HG03103 (cell line): ENCODE results near the gene ZNF160.

Experiments
- ATAC-seq: cut with Tn5 transposase; IDR thresholded peaks from one replicate; pipeline ENCODE4 v1.9.1; 2021; ENCODE audit warnings: low read depth; ENCODE audit not compliant: unreplicated experiment

Gene ZNF160

DNA sequence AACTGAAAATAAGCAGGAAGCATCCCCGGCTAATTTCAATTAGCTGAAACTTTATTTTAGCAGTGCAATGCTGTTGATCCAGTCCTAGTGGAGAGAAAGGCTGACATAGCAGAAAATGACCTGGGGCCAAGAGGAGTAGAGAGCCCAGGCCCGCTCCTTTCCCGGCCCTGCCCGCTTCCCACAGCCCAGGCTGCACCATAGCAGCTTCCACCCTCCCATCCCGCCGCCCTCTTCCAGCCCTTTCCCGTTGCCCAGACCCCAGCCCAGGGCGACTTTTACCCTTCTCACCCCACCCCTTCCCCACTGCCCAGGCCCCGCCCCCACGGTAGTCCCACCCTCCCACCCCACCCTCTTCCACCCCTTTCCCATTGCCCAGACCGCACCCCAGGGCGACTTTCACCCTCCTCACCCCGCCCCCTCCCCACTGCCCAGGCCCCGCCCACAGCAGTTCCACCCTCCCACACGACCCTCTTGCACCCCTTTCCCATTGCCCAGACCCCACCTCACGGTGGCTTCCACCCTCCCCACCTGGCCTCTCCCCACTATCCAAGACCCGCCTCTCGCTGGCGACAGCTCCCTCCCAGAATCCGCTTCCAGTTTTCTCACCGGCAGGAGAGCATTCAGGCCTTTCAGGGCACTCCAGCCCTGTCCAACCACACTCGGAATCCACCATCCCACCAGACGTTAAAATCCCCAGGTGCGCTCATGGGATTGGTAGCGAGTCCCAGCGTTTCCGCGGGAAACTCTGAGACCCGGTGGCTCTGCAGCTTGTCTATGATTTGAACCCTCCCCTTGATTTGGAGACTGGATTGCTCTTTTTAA lies 8.3 kb downstream of the ZNF160 start:
- no peak for ATAC-seq

DNA sequence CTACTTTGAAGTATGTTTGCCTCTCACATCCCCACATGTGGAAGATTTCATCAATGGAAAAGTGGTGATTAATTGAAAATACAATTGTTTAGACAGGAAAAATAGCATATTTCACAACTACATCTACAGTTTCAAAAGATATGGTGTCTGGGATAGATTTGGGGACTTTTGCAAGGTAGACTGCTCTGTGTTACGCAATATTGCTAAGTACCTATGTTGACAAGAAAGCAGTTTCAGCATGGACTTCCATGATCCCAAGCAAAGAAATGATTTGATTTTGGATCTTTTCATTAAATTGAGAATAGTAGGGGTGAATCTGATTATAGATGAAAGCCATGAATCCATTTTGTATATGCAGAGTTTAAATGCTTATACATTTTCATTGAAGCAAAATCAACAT lies 10.5 kb downstream of the ZNF160 start:
- no peak for ATAC-seq

GRCh38 chr19:53091413-53092254 lies 11.6 kb downstream of the ZNF160 start:
- no peak for ATAC-seq

DNA sequence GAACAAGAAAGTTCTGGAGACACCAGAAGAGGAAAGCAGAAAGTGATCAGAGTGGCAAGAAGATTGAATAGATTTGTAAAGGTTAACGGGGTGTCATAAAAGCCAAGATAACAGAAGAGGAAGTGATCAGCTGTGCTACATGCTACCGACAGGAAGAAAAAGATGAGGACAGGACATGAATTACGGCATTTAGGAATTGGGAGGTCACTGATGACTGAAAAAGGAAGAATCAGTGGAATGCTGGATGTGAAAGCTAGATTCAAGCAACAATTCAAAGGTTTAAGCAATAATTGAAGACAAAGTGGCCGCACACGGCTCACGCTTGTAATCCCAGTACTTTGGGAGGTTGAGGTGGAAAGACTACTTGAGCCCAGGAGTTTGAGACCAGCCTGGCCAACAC lies 15.1 kb downstream of the ZNF160 start:
- ATAC-seq = no peak

- no peak for ATAC-seq
Observed at GRCh38 chr19:53086949-53087348, 16.3 kb downstream of the ZNF160 start.

DNA sequence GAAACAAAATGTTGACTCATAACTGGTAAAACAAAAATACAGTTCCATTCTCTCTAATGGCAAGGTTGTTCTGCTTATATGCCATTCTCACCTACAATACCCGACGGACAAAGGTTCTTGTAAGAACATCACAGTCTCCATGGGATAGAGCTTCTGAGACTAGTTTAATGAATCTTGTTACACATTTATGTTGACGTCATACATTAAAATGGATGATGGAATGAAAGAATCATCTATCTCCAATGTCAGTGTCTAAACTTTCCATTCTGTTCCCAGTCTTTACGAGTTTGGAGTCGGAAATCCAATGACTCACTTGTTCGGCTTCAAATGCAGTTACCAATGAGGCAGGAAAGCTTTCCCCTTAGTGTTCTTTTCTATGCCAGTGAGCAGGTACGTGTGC lies 17.7 kb downstream of the ZNF160 start:
- no peak for ATAC-seq

- ATAC-seq = no peak
Observed at GRCh38 chr19:53082929-53083328, 20.3 kb downstream of the ZNF160 start.

DNA sequence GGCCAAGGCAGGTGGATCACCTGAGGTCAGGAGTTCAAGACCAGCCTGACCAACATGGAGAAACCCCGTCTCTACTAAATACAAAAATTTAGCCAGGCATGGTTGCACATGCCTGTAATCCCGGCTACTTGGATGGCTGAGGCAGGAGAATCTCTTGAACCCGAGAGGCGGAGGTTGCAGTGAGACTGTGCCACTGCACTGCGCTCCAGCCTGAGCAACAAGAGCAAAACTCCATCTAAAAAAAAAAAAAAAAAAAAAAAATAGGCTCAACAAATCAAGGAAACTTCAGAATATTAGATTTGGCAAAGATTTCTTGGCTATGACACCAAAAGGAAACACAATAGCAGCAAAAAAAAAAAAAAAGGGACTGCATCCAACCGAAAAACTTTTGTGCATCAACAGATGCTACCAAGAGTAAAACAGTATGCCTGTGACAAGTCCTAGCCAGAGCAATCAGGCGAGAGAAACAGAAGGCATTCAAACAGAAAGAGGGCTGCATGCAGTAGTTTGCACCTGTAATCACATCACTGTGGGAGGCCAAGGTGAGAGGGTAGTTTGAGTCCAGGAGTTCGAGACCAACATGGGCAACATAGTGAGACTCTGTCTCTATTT lies 23.8 kb downstream of the ZNF160 start:
- ATAC-seq = no peak

GRCh38 chr19:53078668-53079067 lies 24.6 kb downstream of the ZNF160 start:
- ATAC-seq = no peak

DNA sequence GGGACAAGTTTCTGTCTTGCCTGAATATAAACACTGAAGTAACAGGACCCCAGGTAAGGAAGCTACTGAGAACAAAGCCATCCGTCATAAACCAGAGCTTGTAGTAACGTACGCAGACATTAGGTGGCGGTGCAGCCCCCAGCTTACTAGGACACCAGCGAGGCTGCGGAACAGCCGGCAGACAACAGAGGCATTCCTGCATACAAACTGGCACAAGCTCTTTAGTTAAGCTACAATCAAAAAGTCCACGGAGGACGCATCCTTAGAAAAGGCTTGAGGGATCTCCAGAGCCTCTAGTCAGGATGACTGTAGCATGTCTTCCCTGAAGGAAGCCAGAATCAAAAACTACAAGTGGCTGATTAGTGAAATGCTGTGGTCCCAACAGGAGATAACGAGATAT lies 26.2 kb downstream of the ZNF160 start:
- ATAC-seq = no peak

DNA sequence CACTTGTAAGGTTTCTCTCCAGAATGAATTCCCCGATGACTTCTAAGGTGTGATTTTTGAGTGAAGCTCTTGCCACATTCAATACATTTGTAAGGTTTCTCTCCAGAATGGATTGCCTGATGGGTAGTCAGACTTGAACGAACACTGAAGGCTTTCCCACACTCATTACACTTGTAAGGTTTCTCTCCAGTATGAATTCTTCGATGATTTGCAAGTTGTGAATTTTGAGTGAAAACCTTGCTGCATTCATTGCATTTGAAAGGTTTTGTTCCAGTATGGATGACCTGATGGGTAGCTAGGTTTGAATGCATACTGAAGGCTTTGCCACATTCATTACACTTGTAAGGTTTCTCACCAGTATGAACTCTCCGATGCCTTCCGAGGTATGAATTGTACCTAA lies 34.4 kb downstream of the ZNF160 start:
- no peak for ATAC-seq

- no peak for ATAC-seq
Observed at GRCh38 chr19:53068199-53068598, 35.0 kb downstream of the ZNF160 start.

GRCh38 chr19:53057904-53058580 lies 45.2 kb downstream of the ZNF160 start:
- no peak for ATAC-seq

DNA sequence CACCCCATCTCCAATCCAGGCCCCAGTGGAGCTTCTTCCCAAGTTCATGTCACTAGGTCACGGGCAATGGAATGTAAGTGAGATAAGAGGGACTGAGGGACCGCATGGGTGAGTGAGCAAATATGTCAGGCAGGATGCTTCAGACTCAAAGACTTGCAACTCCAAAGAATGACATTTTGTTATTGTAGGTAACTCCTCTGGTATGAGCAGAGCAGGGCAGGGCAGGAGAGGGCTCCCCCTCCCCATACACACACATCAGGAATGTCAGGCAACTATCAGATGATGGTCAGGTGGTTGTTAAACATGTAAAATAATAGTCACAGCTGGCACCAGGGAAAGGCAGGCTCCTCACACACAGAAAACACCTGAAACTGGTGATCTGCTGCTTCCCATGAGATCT lies 48.1 kb downstream of the ZNF160 start:
- no peak for ATAC-seq

- no peak for ATAC-seq
Observed at GRCh38 chr19:53047379-53047778, 55.8 kb downstream of the ZNF160 start.

DNA sequence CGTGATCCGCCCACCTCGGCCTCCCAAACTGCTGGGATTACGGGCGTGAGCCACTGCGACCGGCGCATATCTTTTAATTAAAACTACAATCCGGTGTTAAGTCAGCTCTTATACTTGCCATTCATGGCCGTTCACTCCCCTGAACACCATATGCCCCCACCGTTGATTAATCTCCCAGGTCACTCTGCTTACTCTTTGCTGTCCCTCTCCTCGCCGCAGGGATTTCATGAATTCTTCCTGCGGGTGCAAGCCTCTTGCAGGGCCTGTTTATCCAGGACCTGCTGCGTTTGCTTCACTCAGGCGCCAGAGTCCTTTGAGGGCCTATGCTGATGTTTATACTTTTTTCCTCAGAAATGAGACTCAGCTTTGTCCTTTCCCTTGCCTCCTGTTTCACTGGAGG lies 57.7 kb downstream of the ZNF160 start:
- no peak for ATAC-seq

DNA sequence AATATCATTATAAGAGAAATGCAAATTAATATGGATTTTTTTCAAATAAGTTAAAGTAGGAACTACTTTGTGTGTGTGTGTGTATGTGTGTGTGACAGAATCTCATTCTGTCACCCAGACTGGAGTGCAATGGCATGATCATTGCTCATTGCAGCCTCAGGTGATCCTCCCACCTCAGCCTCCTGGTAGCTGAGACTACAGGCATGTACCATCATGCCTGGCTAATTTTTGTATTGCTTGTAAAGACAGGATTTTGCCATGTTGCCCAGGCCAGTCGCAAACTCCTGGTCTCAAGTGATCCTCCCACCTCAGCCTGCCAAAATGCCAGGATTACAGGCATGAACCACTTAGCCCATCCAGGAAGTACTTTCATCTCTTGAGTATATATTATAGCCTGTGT lies 61.9 kb downstream of the ZNF160 start:
- no peak for ATAC-seq

- no peak for ATAC-seq
Observed at GRCh38 chr19:53037101-53038097, 65.8 kb downstream of the ZNF160 start.

GRCh38 chr19:53034948-53035675 lies 68.1 kb downstream of the ZNF160 start:
- no peak for ATAC-seq
